Ishikawa (cell line): Measurements from ENCODE around the gene CCDC188.

Experiments
- CEBPB ChIP-seq: IDR thresholded peaks from 2 replicates; pipeline ENCODE4 v1.6.1; 2012
- CREB1 ChIP-seq: IDR thresholded peaks from 2 replicates; pipeline ENCODE4 v1.6.1; 2012; ENCODE audit warnings: low read depth
- EGR1 ChIP-seq: IDR thresholded peaks from 2 replicates; pipeline ENCODE4 v1.6.1; 2012
- EP300 ChIP-seq: IDR thresholded peaks from 2 replicates; pipeline ENCODE4 v1.6.1; 2012; ENCODE audit warnings: borderline replicate concordance
- FOXM1 ChIP-seq: IDR thresholded peaks from 2 replicates; pipeline ENCODE4 v1.6.1; 2012; ENCODE audit warnings: low read depth, borderline replicate concordance
- NFIC ChIP-seq: IDR thresholded peaks from 2 replicates; pipeline ENCODE4 v1.6.1; 2012
- RAD21 ChIP-seq: IDR thresholded peaks from 2 replicates; pipeline ENCODE4 v1.6.1; 2012; ENCODE audit warnings: low read depth
- TAF1 ChIP-seq: IDR thresholded peaks from 2 replicates; pipeline ENCODE4 v1.6.1; 2012; ENCODE audit warnings: low read depth, mild to moderate bottlenecking
- TCF12 ChIP-seq: IDR thresholded peaks from 2 replicates; pipeline ENCODE4 v1.6.1; 2012; ENCODE audit warnings: low read depth
- TEAD4 ChIP-seq: IDR thresholded peaks from 2 replicates; pipeline ENCODE4 v1.6.1; 2012
- YY1 ChIP-seq: IDR thresholded peaks from 2 replicates; pipeline ENCODE4 v1.6.1; 2012; ENCODE audit warnings: low read depth
- ZBTB7A ChIP-seq: IDR thresholded peaks from 2 replicates; pipeline ENCODE4 v1.6.1; 2012; ENCODE audit warnings: low read depth
- TF ChIP-seq, protein P1 (sequence below): IDR thresholded peaks from 2 replicates; pipeline ENCODE4 v1.6.1; 2012
- TF ChIP-seq, protein P2 (sequence below): IDR thresholded peaks from 2 replicates; pipeline ENCODE4 v1.6.1; 2012; ENCODE audit warnings: low read depth, mild to moderate bottlenecking
- TF ChIP-seq, protein P3 (sequence below): IDR thresholded peaks from 2 replicates; pipeline ENCODE4 v1.6.1; 2012

The CCDC188 gene

DNA sequence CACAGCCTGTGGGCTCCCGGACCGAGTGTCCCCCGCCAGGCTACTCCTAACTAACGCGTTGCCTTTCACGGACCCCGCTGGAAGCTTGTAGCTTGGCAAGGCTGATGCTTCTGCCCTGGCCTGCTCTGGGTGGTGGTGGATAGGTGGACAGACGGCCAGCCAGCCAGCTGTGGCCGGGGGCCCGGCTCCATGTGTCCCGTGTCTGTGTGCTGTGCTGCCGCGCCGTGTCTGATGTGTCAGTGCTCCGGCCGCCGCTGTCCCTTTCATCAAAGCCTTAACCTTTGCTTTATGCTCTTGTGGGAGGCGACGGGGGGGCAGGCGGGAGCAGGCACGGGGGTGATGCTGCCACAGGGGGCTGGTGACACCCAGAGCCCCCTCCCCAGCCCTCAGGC, 5.0 kb downstream of the CCDC188 start:
- TF ChIP-seq NFIC: no peak
- TF ChIP-seq TAF1: no peak
- TF ChIP-seq, protein P1, sequence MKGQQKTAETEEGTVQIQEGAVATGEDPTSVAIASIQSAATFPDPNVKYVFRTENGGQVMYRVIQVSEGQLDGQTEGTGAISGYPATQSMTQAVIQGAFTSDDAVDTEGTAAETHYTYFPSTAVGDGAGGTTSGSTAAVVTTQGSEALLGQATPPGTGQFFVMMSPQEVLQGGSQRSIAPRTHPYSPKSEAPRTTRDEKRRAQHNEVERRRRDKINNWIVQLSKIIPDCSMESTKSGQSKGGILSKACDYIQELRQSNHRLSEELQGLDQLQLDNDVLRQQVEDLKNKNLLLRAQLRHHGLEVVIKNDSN: no peak
- no peak for TF ChIP-seq ZBTB7A
- no peak for TF ChIP-seq EGR1
- TF ChIP-seq, protein P2, sequence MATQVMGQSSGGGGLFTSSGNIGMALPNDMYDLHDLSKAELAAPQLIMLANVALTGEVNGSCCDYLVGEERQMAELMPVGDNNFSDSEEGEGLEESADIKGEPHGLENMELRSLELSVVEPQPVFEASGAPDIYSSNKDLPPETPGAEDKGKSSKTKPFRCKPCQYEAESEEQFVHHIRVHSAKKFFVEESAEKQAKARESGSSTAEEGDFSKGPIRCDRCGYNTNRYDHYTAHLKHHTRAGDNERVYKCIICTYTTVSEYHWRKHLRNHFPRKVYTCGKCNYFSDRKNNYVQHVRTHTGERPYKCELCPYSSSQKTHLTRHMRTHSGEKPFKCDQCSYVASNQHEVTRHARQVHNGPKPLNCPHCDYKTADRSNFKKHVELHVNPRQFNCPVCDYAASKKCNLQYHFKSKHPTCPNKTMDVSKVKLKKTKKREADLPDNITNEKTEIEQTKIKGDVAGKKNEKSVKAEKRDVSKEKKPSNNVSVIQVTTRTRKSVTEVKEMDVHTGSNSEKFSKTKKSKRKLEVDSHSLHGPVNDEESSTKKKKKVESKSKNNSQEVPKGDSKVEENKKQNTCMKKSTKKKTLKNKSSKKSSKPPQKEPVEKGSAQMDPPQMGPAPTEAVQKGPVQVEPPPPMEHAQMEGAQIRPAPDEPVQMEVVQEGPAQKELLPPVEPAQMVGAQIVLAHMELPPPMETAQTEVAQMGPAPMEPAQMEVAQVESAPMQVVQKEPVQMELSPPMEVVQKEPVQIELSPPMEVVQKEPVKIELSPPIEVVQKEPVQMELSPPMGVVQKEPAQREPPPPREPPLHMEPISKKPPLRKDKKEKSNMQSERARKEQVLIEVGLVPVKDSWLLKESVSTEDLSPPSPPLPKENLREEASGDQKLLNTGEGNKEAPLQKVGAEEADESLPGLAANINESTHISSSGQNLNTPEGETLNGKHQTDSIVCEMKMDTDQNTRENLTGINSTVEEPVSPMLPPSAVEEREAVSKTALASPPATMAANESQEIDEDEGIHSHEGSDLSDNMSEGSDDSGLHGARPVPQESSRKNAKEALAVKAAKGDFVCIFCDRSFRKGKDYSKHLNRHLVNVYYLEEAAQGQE: no peak
- TF ChIP-seq CEBPB: no peak
- TF ChIP-seq, protein P3, sequence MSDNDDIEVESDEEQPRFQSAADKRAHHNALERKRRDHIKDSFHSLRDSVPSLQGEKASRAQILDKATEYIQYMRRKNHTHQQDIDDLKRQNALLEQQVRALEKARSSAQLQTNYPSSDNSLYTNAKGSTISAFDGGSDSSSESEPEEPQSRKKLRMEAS: no peak
- no peak for TF ChIP-seq YY1
- TF ChIP-seq FOXM1: no peak
- no peak for TF ChIP-seq CREB1
- no peak for TF ChIP-seq TCF12
- TF ChIP-seq EP300: no peak
- TF ChIP-seq TEAD4: no peak
- TF ChIP-seq RAD21: no peak

DNA sequence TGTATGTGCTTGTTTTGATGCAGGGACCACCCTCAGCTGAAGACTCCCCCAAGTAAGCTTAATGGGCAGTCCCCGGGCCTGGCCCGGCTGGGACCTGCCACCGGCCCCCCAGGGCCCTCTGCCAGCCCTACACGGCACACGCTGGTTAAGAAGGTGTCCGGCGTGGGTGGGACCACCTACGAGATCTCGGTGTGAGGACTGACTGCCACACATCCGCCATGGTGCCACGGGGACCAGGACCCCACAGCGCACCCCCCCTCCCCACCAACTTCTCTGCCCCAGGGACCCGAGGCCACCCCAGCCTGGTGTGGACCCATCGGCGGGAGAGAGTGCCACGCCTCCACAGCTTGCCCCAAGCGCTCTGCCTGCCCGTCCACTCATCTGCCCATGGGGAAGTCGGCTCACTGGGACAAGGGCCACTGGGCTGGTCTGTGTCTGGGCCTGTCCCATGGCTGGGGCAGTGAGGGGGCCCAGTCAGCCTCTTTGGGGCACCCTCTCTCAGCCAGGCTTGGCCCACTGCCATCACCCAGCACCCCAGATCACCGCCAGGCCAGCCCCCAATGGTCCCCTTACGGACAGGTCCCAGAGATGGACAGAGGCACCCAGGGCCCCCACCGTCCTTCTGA, 5.5 kb downstream of the CCDC188 start:
- no peak for TF ChIP-seq TCF12
- TF ChIP-seq, protein P2: no peak
- TF ChIP-seq, protein P1: no peak
- no peak for TF ChIP-seq YY1
- no peak for TF ChIP-seq TEAD4
- TF ChIP-seq CEBPB: no peak
- no peak for TF ChIP-seq ZBTB7A
- no peak for TF ChIP-seq TAF1
- TF ChIP-seq EGR1: no peak
- no peak for TF ChIP-seq CREB1
- no peak for TF ChIP-seq EP300
- no peak for TF ChIP-seq NFIC
- no peak for TF ChIP-seq FOXM1

DNA sequence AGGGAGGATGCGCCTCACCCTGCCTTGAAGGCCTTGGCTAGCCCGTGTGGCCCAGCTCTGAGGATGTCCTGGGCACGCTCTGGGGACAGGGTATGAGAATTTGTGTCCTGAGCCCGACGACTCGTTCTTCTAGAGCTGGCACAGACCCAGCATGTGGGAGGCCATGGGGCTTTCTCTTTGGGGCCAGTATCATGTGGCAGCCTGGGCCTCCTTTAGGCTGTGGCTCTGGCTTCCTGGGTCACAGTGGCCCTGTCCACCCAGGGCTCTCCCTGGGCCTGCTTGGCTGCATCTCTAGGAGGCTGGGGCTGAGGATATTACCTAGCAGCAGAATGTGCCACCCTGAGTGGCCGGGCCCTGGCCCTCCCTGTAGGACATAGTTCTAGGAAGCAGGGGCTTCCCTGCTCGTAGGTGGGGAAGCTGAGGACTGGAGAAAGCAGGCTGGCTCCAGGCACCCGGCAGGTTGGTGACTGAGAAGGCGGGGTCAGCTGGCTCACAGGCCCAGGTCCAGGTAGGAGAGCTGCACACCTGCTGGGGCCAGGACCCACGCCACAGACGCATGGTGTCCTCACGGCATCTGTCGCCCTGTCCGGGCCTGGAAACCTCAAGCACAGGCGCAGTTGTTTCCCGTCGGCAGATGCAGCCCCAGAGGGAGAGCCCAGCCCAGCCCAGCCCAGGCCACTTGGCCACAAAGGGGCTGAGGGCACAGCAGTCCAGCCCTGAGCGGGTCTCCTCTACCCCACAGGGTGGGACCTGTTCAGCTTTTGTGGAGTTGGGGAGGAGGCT, 6.8 kb downstream of the CCDC188 start:
- no peak for TF ChIP-seq FOXM1
- TF ChIP-seq EP300: no peak
- TF ChIP-seq EGR1: no peak
- no peak for TF ChIP-seq TAF1
- TF ChIP-seq, protein P3: no peak
- TF ChIP-seq TCF12: no peak
- TF ChIP-seq CEBPB: no peak
- TF ChIP-seq, protein P1: no peak
- TF ChIP-seq, protein P2: no peak
- no peak for TF ChIP-seq RAD21
- TF ChIP-seq ZBTB7A: no peak
- TF ChIP-seq CREB1: no peak
- no peak for TF ChIP-seq TEAD4
